ENCODE data around the gene PRKACA. TPM values are rescaled to one million over a fixed set of nuclear protein-coding genes. Genes with fewer than 3 reads are reported as not detected.
"Not testable (repeated sequence)": the region's sequence is repeated elsewhere in the genome, so short reads cannot be mapped to it uniquely, and the experiment has no call there.

PRKACA gene
- total RNA-seq, 1 experiment from 2014 or later = 25.0 TPM

- DNase-seq (ENCODE audit: low spot score) = peak; percentile 54
These were observed 30.4 kb upstream of the PRKACA start for GRCh38 chr19:14147797-14148605.

GRCh38 chr19:14146789-14147216 lies 29.2 kb upstream of the PRKACA start:
- DNase-seq (ENCODE audit: low spot score) = no peak

DNA sequence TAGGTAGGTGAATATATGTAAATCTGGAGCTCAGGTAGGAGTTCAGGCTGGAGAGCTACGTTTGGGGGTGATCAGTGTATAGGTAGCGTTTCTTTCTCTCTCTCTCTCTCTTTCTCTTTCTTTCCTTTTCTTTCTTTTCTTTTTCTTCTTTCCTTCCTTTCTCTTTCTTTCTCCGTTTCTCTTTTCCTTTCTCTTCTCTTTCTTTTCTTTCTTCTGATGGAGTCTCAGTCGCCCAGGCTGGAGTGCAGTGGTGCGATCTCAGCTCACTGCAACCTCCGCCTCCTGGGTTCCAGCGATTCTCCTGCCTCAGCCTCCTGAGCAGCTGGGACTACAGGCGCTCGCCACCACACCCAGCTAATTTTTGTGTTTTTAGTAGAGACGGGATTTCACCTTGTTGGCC lies 28.6 kb upstream of the PRKACA start:
- DNase-seq (ENCODE audit: low spot score) = not testable (repeated sequence)

DNA sequence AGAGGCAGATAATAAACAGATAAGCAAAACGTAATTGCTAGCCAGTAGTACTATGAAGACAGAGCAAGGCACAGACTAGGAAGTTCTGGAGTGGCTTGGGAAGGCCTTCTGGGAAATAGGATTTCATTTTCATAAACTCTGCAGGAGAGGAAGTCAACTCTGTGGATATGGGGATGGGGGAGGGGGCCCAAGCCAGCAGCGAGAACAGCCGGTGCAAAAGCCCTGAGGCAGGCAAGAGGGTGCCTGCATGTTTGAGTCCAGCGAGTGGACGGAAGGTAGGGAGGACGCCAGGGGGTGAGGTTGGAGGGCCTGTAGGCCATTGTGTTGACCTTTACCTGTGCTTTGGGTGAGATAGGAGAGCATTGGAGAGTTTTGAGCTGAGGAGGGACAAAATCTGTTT lies 27.8 kb upstream of the PRKACA start:
- no peak for DNase-seq (ENCODE audit: low spot score)

- no peak for DNase-seq (ENCODE audit: low spot score)
These were observed 25.0 kb upstream of the PRKACA start for GRCh38 chr19:14142262-14143190.

GRCh38 chr19:14141041-14141440 lies 23.5 kb upstream of the PRKACA start:
- no peak for DNase-seq (ENCODE audit: low spot score)

DNA sequence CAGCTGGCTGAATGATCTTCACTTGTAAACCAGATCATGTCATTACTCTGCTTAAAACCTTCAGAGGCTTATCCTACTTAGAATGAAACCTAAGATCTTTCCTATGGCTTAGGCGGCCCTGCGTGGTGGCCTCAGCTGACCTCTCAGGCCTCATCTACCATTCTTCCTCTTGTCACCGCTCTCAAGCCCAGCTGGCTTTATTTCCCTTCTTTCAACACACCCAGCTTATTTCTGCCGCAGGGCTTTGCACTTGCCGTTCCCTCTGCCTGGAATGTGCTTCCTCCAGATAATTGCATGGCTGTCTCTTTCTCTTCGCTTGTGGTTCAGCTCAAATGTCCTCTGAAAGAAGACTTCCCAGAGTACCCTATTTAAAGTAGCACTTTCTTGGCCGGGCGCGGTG lies 22.4 kb upstream of the PRKACA start:
- DNase-seq (ENCODE audit: low spot score) = no peak

DNA sequence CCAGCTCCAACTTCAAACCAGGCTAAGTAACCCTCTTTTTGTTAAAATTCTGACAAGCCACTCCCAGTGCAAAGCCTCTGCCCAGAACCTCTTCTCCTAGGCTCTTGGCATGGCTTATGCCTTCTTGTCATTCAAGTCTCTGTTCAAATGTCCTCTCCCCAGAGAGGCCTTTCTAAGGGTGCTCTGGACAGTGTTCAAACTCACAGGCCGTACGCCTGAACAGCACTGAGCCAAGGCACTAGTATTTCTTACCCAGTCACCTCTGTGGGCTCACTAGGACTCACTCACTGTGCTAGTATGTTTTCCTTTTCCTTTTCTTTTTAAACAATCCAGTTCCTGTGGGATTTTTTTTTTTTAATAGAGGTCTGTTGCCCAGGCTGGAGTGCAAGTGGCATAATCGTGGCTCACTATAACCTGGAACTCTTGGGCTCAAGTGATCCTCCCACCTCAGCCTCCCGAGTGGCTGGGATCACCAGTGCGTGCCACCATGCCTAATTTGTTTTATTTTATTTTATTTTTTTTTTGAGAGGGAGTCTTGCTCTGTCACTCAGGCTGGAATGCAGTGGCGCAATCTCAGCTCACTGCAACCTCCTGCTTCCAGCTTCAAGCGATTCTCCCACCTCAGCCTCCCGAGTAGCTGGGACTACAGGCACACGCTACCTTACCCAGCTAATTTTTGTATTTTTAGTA lies 21.2 kb upstream of the PRKACA start:
- DNase-seq (ENCODE audit: low spot score) = no peak

GRCh38 chr19:14136509-14137281 lies 19.1 kb upstream of the PRKACA start, which contains the start of gene ASF1B:
Gene ASF1B (minus strand): TSS chr19:14136589. CDS start chr19:14136456, 133 bp downstream.
- peak; percentile 96 for DNase-seq (ENCODE audit: low spot score)

GRCh38 chr19:14135985-14136508 lies 18.5 kb upstream of the PRKACA start:
- DNase-seq (ENCODE audit: low spot score) = no peak

DNA sequence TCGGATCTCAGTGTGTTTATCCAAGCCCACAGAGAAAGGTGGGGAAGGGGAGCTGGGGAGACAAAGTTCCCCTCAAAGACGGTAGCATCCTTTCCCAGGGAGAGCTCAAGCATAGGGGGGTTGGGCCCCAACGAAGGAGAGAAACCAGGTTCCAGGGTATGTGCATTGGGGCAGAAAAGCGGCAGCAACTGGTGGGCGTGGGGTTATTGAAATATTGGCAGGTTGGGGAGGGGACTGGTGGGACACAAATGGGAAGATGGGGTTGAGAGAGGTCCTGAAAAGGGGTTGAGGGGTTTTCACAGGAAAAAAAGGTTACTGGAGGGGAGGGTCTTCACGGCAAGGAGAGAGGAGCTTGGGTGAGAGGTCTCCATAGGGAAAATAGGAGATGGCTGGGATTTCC lies 17.8 kb upstream of the PRKACA start:
- DNase-seq (ENCODE audit: low spot score) = no peak

DNA sequence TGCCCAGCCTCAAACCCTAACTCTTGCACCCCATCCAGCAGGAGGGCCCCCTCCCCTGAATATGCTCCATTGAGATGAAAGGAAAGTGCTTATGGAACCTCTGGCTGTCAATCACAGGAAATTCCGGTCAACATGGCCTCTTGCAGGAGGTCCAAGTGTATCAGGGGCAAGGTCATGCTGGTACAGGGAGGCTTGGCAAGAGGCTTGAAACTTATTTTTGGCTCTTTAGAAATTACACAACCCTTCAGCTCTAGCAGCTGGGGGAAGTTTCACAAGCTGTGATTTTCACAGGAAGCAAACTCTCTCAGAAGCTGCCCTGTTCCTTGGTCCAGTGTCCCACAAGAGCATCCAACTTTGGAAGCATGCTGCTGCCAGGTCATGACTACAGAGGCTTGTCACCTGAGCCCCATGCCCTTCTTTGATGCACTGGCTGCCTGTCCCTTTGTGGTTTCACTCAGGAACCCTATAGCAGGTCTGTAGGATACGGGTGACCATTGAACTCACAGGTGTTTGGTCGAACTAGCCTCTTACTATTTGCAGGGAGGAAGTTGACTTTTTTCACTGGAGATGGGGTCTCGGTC lies 10.5 kb upstream of the PRKACA start:
- DNase-seq (ENCODE audit: low spot score) = no peak

DNA sequence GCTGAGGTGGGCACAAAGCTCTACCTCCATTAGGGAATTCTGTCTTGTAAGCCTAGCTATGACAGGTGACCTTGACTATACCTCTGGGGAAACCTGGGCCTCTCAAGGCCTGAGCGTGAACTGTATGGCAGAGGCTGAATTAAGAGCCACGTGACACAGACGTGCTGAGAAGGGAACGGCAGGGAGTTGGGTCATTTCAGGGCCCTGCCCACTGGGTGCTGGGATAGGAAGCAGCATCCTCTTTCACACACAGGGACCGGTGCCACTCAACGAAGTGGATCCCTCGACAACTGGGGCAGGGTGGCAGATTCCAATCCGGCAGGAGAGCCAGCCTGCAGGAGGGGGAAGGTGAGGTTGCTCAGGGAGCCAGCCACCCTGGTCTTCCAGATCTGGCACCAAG lies 9.6 kb upstream of the PRKACA start:
- DNase-seq (ENCODE audit: low spot score) = no peak

DNA sequence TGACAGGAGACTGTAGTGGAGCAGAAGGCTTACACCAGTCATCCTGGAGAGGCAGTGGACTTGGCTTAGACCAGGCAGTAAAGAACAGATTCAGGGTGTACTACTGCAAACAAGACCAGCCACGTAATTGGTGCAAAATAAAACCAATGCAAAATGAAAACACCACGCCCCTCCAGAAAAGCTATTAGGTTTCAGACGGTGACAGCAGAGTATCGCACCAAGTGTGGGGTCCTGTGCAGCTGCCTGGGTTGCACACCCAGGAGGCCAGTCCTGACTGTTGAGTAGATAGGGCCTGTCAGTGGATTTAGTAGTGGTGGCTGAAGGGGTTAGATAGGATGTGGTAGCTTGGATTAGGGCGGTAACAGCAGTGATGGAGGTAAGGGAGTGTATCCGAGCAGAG lies 5.4 kb upstream of the PRKACA start:
- DNase-seq (ENCODE audit: low spot score) = no peak

- DNase-seq (ENCODE audit: low spot score) = no peak
These were observed 2.9 kb upstream of the PRKACA start for GRCh38 chr19:14120497-14120780.

- no peak for DNase-seq (ENCODE audit: low spot score)
These were observed 2.3 kb upstream of the PRKACA start for GRCh38 chr19:14119644-14120496.

DNA sequence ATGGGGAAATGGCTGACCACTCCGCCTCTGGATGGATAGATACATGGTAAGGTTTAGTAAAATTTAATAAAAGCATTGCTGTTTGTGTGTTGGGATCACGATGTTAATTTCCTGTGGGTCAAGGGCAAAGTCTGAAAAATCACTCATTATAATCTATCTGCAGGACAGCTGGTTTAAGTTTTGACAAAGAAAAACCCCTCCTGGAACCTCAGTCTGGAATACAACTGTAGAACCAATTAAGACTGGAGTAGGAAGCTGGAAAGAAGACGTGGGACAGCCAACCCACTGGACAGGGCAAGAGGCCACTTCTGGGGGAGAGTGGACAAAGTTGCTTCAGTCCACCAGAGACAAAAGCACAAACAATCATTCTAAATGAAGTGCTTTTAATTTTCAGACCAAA lies 1.6 kb upstream of the PRKACA start:
- DNase-seq (ENCODE audit: low spot score) = no peak

DNA sequence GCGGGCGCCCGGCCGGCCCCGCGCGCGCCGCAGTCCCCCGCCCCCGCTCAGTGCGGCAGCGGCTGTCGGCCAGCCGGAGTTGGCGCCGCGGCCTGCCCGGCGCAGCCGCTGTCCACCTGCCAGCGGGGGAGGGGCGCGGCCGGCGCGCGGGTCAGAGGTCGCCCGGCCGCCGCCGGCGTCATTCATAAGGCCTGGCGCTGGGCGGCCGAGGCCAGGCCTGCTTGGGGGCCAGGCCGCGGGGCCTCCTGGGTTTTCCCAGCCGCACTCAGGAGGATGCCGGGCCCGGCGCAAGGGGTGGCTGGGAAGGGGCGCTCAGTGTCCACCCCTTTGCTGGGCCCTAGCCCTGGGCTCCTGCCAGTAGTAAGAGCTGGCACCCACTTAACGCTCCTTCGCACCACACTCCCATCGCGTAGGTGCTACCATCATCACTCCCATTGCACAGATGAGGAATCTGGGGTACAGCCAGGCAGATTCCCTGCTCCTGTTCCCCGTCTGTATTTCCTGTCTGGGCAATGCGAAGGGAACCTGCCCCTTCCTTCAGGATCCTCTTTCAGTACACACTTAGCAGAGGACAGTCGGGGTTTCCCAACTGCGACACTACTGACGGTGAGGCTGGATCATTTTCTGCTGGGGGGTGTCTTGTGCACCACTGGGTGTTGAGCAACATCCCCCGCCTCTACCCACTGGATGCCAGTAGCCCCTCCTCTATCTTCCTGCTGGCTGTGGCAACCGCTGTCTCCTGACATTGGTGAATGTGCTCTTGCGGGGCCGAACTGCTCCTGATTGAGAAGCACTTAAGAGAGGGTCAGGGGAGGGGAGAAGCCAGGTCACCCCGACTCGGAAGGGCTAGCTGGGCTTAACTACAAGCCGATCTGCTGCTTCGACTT lies 846 bp upstream of the PRKACA start:
- DNase-seq (ENCODE audit: low spot score) = peak; percentile 36

Data from HT-29 (cell line).